Measurements from ENCODE around the gene CDKAL1. TPM values are rescaled to one million over a fixed set of nuclear protein-coding genes. Genes with fewer than 3 reads are reported as not detected.

Gene CDKAL1
- total and polyA plus RNA-seq, 11 donors: 3.2 to 14.3 (median 9.3) TPM

- ATAC-seq (peak in 2 of 4 donors; percentile 11 to 26), DNase-seq (no peak)
- Histone ChIP-seq H3K4me3 (no peak overlapping the region), H3K4me1 (peaks cover 0 to 15% (median 0%) of the 10 kb centered on the region in 12 donors), H3K9me3 (no peaks in the 10 kb centered on the region), H3K27ac (no peak overlapping the region), H3K36me3 (no peaks in the 10 kb centered on the region), H3K27me3 (no peaks in the 10 kb centered on the region)
- WGBS, 4 donors: 65 to 87% (median 71%) methylated on average over 2 of the region's 2 CpGs
- intact Hi-C loops (cut with DNase I): loop anchor here in 7 of 10 donors (2.0 to 10.0 kb wide), 3 partner anchors 709 to 713 kb away; no protein-coding TSS in a partner anchor
- no peak for TF ChIP-seq CTCF (IDR thresholded peaks at IDR 0.05)
- no peak for TF ChIP-seq POLR2A (IDR thresholded peaks at IDR 0.05)
These were observed 341.8 kb downstream of the CDKAL1 start for GRCh38 chr6:20876036-20876435.

DNA sequence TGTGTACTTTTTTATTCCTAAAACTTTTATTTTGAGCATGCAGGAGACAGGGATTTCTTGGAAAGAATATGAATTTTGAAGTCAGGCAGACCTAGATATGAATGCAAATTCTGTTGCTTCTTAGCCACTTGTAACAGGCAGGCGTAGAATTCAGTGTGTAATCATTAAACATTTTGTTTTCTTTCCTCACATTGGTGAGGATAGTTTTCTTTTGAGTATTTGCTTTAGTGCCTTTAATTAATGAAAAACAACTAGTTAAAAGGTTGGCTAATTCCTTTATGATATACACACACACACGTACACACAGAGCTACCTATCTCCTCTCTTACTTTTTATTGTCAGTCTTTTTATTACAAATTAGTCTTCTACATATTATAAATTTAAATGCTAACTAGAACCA lies 342.3 kb downstream of the CDKAL1 start:
- no peaks in the 10 kb centered on the region for H3K36me3 ChIP-seq
- intact Hi-C loops (cut with DNase I): loop anchor here in 7 of 10 donors (2.0 to 10.0 kb wide), 3 partner anchors 708 to 712 kb away; no protein-coding TSS in a partner anchor
- H3K4me3 ChIP-seq: no peak overlapping the region
- 96 to 99% (median 97%) methylated on average over 2 of the region's 2 CpGs for WGBS, 4 donors
- ATAC-seq (no peak), DNase-seq (no peak)
- H3K27ac ChIP-seq: no peak overlapping the region
- no peak for TF ChIP-seq POLR2A (IDR thresholded peaks at IDR 0.05)
- TF ChIP-seq CTCF (IDR thresholded peaks at IDR 0.05): no peak
- H3K9me3 ChIP-seq: no peaks in the 10 kb centered on the region
- H3K27me3 ChIP-seq: no peaks in the 10 kb centered on the region
- peaks cover 0 to 15% (median 0%) of the 10 kb centered on the region in 12 donors for H3K4me1 ChIP-seq

- TF ChIP-seq POLR2A (IDR thresholded peaks at IDR 0.05) (no peak), CTCF (IDR thresholded peaks at IDR 0.05) (no peak)
- Histone ChIP-seq H3K27me3 (no peaks in the 10 kb centered on the region), H3K9me3 (no peaks in the 10 kb centered on the region), H3K4me1 (peaks cover 0 to 15% (median 0%) of the 10 kb centered on the region in 12 donors), H3K27ac (peak overlapping the region in 3 of 12 donors; percentile 21 to 69 (median 25)), H3K36me3 (no peaks in the 10 kb centered on the region), H3K4me3 (no peak overlapping the region)
- WGBS, 4 donors: 85 to 92% (median 88%) methylated on average over 6 of the region's 6 CpGs
- intact Hi-C loops (cut with DNase I): loop anchor here in 7 of 10 donors (2.0 to 10.0 kb wide), 3 partner anchors 708 to 712 kb away; no protein-coding TSS in a partner anchor
- DNase-seq (peak in 2 of 5 donors; percentile 39 to 44), ATAC-seq (peak; percentile 51 to 92 (median 80))
These were observed 343.0 kb downstream of the CDKAL1 start for GRCh38 chr6:20877008-20877937.

DNA sequence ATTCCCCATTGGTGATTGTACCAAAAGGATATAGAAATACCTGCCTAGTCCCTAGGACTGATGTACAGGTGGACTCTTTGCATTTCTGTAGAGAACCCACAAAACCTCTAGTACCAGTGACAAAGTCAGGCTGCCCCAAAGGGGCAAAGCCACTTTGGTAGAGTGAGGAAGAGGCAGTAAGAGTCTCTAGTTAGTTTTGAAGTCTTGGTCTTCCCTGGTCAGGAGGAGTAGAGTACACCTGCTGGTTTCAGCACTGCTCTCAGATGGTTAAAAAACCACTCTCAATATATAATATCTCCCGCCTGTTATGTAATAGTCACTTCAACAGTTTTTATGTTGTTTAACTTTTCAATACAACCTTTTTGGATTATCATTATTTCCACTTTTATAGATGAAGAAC lies 344.9 kb downstream of the CDKAL1 start:
- Histone ChIP-seq H3K9me3 (peaks cover 0 to 2% (median 0%) of the 10 kb centered on the region in 12 donors), H3K4me3 (no peak overlapping the region), H3K36me3 (no peaks in the 10 kb centered on the region), H3K27me3 (no peaks in the 10 kb centered on the region), H3K27ac (no peak overlapping the region), H3K4me1 (peaks cover 0 to 15% (median 0%) of the 10 kb centered on the region in 12 donors)
- ATAC-seq: no peak
- no peak for TF ChIP-seq CTCF (IDR thresholded peaks at IDR 0.05)
- no peak for TF ChIP-seq POLR2A (IDR thresholded peaks at IDR 0.05)
- intact Hi-C loops (cut with DNase I): loop anchor here in 6 of 10 donors (5.0 to 10.0 kb wide), 2 partner anchors 706 to 708 kb away; no protein-coding TSS in a partner anchor
- DNase-seq: no peak
- WGBS, 4 donors: 93 to 100% (median 100%) methylated on average over 1 of the region's 1 CpG
